ENCODE results near the gene VPS35L.

The VPS35L gene, protein sequence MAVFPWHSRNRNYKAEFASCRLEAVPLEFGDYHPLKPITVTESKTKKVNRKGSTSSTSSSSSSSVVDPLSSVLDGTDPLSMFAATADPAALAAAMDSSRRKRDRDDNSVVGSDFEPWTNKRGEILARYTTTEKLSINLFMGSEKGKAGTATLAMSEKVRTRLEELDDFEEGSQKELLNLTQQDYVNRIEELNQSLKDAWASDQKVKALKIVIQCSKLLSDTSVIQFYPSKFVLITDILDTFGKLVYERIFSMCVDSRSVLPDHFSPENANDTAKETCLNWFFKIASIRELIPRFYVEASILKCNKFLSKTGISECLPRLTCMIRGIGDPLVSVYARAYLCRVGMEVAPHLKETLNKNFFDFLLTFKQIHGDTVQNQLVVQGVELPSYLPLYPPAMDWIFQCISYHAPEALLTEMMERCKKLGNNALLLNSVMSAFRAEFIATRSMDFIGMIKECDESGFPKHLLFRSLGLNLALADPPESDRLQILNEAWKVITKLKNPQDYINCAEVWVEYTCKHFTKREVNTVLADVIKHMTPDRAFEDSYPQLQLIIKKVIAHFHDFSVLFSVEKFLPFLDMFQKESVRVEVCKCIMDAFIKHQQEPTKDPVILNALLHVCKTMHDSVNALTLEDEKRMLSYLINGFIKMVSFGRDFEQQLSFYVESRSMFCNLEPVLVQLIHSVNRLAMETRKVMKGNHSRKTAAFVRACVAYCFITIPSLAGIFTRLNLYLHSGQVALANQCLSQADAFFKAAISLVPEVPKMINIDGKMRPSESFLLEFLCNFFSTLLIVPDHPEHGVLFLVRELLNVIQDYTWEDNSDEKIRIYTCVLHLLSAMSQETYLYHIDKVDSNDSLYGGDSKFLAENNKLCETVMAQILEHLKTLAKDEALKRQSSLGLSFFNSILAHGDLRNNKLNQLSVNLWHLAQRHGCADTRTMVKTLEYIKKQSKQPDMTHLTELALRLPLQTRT

GRCh38 chr16:19555186-19555937 lies at the start of gene VPS35L:
VPS35L (plus strand) TSS chr16:19555703; CDS start chr16:19555730, 27 bp downstream.
- POLR2A ChIA-PET = interaction anchor here (0.7 to 1.6 kb wide), 7 partner anchors 11 to 316 kb away, joined by 3 to 4 read pairs (median 3); partner anchors contain the start of gene CCP110
- CTCF ChIA-PET = interaction anchor here (0.5 to 10.5 kb wide), 20 partner anchors 9 to 572 kb away, joined by 3 to 103 read pairs (median 4); partner anchors contain the start of genes CCP110 and GPRC5B
- peak; percentile 90 for DNase-seq (ENCODE audit: low read depth, low spot score)
- peak within 1 kb of the TSS; percentile 91 for H3K4me3 ChIP-seq (ENCODE audit: low read depth, low read length)
- TF ChIP-seq, protein P1, sequence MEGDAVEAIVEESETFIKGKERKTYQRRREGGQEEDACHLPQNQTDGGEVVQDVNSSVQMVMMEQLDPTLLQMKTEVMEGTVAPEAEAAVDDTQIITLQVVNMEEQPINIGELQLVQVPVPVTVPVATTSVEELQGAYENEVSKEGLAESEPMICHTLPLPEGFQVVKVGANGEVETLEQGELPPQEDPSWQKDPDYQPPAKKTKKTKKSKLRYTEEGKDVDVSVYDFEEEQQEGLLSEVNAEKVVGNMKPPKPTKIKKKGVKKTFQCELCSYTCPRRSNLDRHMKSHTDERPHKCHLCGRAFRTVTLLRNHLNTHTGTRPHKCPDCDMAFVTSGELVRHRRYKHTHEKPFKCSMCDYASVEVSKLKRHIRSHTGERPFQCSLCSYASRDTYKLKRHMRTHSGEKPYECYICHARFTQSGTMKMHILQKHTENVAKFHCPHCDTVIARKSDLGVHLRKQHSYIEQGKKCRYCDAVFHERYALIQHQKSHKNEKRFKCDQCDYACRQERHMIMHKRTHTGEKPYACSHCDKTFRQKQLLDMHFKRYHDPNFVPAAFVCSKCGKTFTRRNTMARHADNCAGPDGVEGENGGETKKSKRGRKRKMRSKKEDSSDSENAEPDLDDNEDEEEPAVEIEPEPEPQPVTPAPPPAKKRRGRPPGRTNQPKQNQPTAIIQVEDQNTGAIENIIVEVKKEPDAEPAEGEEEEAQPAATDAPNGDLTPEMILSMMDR (IDR thresholded peaks at IDR 0.05; ENCODE audit: insufficient read depth, low read length, missing control alignments) = peak; percentile 84

GRCh38 chr16:19506965-19507364 lies 48.5 kb upstream of the VPS35L start:
- no peak for DNase-seq (ENCODE audit: low read depth, low spot score)
- ChIA-PET CTCF (interaction anchor here (1.0 to 1.1 kb wide), 2 partner anchors 14 to 421 kb away, joined by 3 read pairs; no protein-coding TSS in a partner anchor), POLR2A (no interaction called here)
- no peak overlapping the region for H3K4me3 ChIP-seq (ENCODE audit: low read depth, low read length)
- TF ChIP-seq, protein P1 (IDR thresholded peaks at IDR 0.05; ENCODE audit: insufficient read depth, low read length, missing control alignments) = no peak

DNA sequence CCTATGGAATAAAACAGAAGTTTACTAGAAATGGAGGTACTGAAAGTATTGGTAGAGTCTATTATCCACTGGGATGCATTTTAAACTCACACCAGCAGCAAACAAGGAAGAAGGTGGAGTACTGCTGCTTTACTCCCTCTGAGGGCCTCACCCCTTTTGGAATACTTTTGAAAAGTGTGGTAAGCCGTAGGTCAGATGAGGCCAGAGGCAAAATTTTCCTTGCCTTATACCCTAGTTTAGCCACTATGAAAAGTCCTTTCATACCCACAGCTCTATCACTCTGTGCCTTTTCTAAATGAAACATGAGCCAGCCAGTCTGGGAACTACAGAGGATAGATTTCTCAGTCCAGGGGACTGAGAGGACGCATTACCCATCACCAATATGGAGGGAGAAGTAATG lies 47.6 kb upstream of the VPS35L start:
- TF ChIP-seq, protein P1 (IDR thresholded peaks at IDR 0.05; ENCODE audit: insufficient read depth, low read length, missing control alignments) = no peak
- POLR2A ChIA-PET = no interaction called here
- DNase-seq (ENCODE audit: low read depth, low spot score) = no peak
- no peak overlapping the region for H3K4me3 ChIP-seq (ENCODE audit: low read depth, low read length)
- CTCF ChIA-PET = interaction anchor here (1.0 to 1.4 kb wide), 4 partner anchors 11 to 422 kb away, joined by 3 read pairs; no protein-coding TSS in a partner anchor

DNA sequence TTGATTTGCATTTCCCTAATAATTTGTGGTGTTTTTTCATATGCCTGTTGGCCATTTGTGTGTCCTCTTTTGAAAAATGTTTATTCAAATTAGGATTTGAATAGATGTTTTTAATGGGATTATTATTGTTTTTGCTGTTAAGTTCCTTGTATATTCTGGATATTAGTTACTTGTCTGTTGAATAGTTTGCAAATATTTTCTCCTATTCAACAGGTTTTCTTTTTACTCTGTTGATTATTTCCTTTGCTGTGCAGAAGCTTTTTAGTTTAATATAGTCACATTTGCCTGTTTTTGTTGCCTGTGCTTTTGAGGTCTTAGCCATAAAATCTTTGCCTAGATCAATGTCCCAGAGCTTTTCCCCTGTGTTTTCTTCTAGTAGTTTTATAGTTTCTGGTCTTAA lies 43.2 kb upstream of the VPS35L start:
- POLR2A ChIA-PET = no interaction called here
- no peak for DNase-seq (ENCODE audit: low read depth, low spot score)
- CTCF ChIA-PET = interaction anchor here (6.9 kb wide), 1 partner anchor 8 kb away, joined by 59 read pairs; no protein-coding TSS in a partner anchor
- TF ChIP-seq, protein P1 (IDR thresholded peaks at IDR 0.05; ENCODE audit: insufficient read depth, low read length, missing control alignments) = no peak
- H3K4me3 ChIP-seq (ENCODE audit: low read depth, low read length) = no peak overlapping the region

- ChIA-PET POLR2A (interaction anchor here (0.6 kb wide), 1 partner anchor 372 kb away, joined by 3 read pairs; no protein-coding TSS in a partner anchor), CTCF (interaction anchor here (6.9 kb wide), 1 partner anchor 10 kb away, joined by 59 read pairs; no protein-coding TSS in a partner anchor)
- DNase-seq (ENCODE audit: low read depth, low spot score) = no peak
- H3K4me3 ChIP-seq (ENCODE audit: low read depth, low read length) = no peak overlapping the region
- TF ChIP-seq, protein P1 (IDR thresholded peaks at IDR 0.05; ENCODE audit: insufficient read depth, low read length, missing control alignments) = no peak
Measured at GRCh38 chr16:19513377-19514053, 42.0 kb upstream of the VPS35L start.
